Cerebellar nuclear complex (tissue), 1 donor: ENCODE data around the gene C2CD4D.

Source experiments
- DNase-seq, 2 experiments: peaks; one replicate each; lab custom pipeline; 2025; lab: John Stamatoyannopoulos, UW

The C2CD4D gene

DNA sequence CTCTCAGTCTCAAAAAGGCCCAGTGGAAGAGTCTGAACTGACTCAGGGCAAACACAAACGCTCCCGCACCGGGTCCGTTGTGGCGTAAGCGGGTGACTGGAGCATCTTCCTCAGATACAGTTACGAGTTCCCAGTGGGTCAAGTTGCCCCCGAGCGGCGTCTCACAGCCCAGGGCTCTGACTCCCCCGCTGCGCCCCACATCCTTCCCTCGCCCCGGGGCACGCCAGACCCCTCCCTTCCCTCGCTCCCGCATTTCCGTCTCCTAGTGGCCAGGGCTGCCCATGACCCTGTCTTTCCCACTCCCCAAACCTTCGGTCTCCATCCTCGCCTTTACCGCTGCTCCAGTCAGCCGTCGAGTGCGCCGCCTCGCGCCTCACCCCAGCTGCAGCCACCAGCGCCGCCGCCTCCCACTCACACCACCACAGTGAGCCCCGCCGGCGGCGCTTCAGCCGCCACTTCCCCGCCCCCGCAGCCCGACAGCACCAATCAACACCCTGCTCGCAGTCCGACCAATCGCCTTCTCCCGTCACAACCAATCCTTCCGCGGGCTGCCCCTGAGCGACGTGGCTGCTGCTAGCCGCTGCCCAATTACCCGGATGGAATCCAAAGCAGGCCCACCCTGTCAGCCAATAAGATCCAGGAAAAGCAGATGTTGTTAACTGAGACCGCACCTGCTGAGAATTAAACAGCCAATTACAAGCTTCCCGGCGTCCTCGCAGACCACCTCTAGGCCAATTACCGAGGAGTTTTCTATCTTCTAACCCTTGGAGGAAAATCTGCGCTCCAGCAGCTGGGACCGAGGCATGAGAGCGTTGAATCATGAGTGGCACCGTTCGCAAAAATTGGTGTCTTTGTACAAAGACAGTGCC lies 49.3 kb downstream of the C2CD4D start, which contains the start of gene TDRKH:
Gene TDRKH, minus strand, starts transcription at position 430 of the 869 bp plus-strand sequence. CDS start 7,478 bp downstream, outside the sequence.
- peak; percentile 88 to 99 for DNase-seq
